ENCODE measurements around the gene KLF5. TPM values are rescaled to one million over a fixed set of nuclear protein-coding genes. Genes with fewer than 3 reads are reported as not detected.
"Not testable (repeated sequence)": the region's sequence is repeated elsewhere in the genome, so short reads cannot be mapped to it uniquely, and the experiment has no call there.

KLF5 gene
- total RNA-seq, 1 donor from 2014 or later, result 76.1 TPM

GRCh38 chr13:73090823-73091187, 32.0 kb downstream of the KLF5 start:
- TF ChIP-seq POLR2AphosphoS5 (IDR thresholded peaks at IDR 0.05; ENCODE audit: insufficient read depth in 1 of 2, low read depth in 1 of 2) (no peak), CTCF (IDR thresholded peaks at IDR 0.05) (no peak), POLR2A (IDR thresholded peaks at IDR 0.05) (no peak)
- DNase-seq (ENCODE audit: extremely low spot score in 2 of 2), result no peak
- no peak overlapping the region for H3K27ac ChIP-seq
- intact Hi-C loops (cut with DNase I), result no loop called here
- no peak overlapping the region for H3K4me3 ChIP-seq
- no peaks in the 10 kb centered on the region for H3K27me3 ChIP-seq
- no peaks in the 10 kb centered on the region for H3K4me1 ChIP-seq
- peaks cover 8% of the 10 kb centered on the region for H3K9me3 ChIP-seq
- no peaks in the 10 kb centered on the region for H3K36me3 ChIP-seq

GRCh38 chr13:73092829-73093228, 34.0 kb downstream of the KLF5 start:
- H3K4me1 ChIP-seq, result no peaks in the 10 kb centered on the region
- DNase-seq (ENCODE audit: extremely low spot score in 2 of 2), result no peak
- no peaks in the 10 kb centered on the region for H3K36me3 ChIP-seq
- TF ChIP-seq POLR2A (IDR thresholded peaks at IDR 0.05), result no peak
- TF ChIP-seq CTCF (IDR thresholded peaks at IDR 0.05), result no peak
- no peak for TF ChIP-seq POLR2AphosphoS5 (IDR thresholded peaks at IDR 0.05; ENCODE audit: insufficient read depth in 1 of 2, low read depth in 1 of 2)
- H3K27me3 ChIP-seq, result no peaks in the 10 kb centered on the region
- H3K4me3 ChIP-seq, result no peak overlapping the region
- H3K9me3 ChIP-seq, result peaks cover 8% of the 10 kb centered on the region
- intact Hi-C loops (cut with DNase I), result no loop called here
- H3K27ac ChIP-seq, result no peak overlapping the region

- Histone ChIP-seq H3K4me3 (no peak overlapping the region), H3K9me3 (no peaks in the 10 kb centered on the region), H3K36me3 (no peaks in the 10 kb centered on the region), H3K27ac (no peak overlapping the region), H3K4me1 (no peaks in the 10 kb centered on the region), H3K27me3 (no peaks in the 10 kb centered on the region)
- no peak for DNase-seq (ENCODE audit: extremely low spot score in 2 of 2)
- TF ChIP-seq POLR2AphosphoS5 (IDR thresholded peaks at IDR 0.05; ENCODE audit: insufficient read depth in 1 of 2, low read depth in 1 of 2) (no peak), CTCF (IDR thresholded peaks at IDR 0.05) (no peak), POLR2A (IDR thresholded peaks at IDR 0.05) (no peak)
- intact Hi-C loops (cut with DNase I), result no loop called here
Measured at GRCh38 chr13:73096173-73096572, 37.4 kb downstream of the KLF5 start.

- Histone ChIP-seq H3K4me1 (no peaks in the 10 kb centered on the region), H3K36me3 (no peaks in the 10 kb centered on the region), H3K9me3 (no peaks in the 10 kb centered on the region), H3K27me3 (no peaks in the 10 kb centered on the region), H3K4me3 (no peak overlapping the region), H3K27ac (no peak overlapping the region)
- TF ChIP-seq CTCF (IDR thresholded peaks at IDR 0.05), result no peak
- no peak for TF ChIP-seq POLR2AphosphoS5 (IDR thresholded peaks at IDR 0.05; ENCODE audit: insufficient read depth in 1 of 2, low read depth in 1 of 2)
- no peak for TF ChIP-seq POLR2A (IDR thresholded peaks at IDR 0.05)
- intact Hi-C loops (cut with DNase I), result no loop called here
- DNase-seq (ENCODE audit: extremely low spot score in 2 of 2), result no peak
Measured at GRCh38 chr13:73096638-73097037, 37.8 kb downstream of the KLF5 start.

- intact Hi-C loops (cut with DNase I); H3K4me1 ChIP-seq; H3K36me3 ChIP-seq; DNase-seq (ENCODE audit: extremely low spot score in 2 of 2); H3K27me3 ChIP-seq; H3K27ac ChIP-seq; H3K9me3 ChIP-seq; H3K4me3 ChIP-seq: not testable (repeated sequence)
Measured at GRCh38 chr13:73100781-73101180, 42.0 kb downstream of the KLF5 start.
